22Rv1 (cell line): Measurements from ENCODE around the gene GATB.

Experiments used
- ZFX ChIP-seq: fragments of 450-650 bp; IDR thresholded peaks from 2 replicates; pipeline ENCODE4 v1.6.1; 2017; ENCODE audit warnings: antibody characterized with exemption, borderline replicate concordance
- TF ChIP-seq, protein P1 (sequence below): fragments of 450-650 bp; IDR thresholded peaks from 2 replicates; pipeline ENCODE4 v1.5.1; 2017; ENCODE audit warnings: mild to moderate bottlenecking

DNA sequence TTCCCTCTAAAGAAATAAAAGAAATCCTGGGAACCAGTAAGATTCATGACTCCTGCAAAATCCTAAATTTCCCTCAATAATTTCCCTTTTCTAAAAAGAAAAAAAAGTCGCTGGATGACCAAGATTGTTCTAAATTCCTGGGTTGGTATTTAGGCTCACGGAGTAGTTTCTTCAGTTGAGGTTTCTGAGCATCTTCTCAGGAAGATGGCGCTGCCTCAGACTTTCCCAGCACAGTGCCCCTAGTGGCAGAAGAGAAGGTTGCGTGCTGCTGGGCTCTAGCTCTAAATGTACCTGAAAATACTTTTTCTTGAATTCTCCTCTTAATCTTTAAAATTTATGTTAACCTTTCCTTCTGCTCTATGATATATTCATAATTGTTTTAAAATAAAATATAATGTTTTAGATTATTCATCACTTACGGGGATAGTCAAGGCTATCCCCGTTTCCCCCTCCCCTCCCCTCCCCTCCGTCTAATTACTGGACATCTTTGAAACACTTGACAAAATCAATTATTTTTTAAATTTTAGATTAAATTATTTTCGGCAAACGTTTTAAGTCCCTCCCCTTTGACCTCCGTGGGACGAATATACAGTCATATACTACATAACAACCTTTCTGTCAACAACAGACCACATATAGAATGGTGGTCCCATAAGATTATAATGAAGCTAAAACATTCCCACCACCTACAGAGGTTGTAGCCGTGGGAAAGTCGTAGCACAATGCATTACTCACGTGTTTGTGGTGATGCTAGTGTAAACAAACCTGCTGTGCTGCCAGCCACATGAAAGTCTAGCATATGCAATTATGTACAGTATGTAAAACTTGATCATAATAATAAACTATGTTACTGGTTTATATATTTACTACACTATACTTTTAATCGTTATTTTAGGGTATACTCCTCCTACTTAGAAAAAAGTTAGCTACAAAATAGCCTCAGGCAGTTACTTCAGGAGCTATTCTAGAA, 41.0 kb upstream of the GATB start:
- TF ChIP-seq, protein P1, sequence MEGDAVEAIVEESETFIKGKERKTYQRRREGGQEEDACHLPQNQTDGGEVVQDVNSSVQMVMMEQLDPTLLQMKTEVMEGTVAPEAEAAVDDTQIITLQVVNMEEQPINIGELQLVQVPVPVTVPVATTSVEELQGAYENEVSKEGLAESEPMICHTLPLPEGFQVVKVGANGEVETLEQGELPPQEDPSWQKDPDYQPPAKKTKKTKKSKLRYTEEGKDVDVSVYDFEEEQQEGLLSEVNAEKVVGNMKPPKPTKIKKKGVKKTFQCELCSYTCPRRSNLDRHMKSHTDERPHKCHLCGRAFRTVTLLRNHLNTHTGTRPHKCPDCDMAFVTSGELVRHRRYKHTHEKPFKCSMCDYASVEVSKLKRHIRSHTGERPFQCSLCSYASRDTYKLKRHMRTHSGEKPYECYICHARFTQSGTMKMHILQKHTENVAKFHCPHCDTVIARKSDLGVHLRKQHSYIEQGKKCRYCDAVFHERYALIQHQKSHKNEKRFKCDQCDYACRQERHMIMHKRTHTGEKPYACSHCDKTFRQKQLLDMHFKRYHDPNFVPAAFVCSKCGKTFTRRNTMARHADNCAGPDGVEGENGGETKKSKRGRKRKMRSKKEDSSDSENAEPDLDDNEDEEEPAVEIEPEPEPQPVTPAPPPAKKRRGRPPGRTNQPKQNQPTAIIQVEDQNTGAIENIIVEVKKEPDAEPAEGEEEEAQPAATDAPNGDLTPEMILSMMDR: peak; percentile 97
- no peak for TF ChIP-seq ZFX
